SHP77 treated with DMSO at 0.1 percent for 48 hours (cell line): Measurements from ENCODE around the gene HRH2.
"Not testable (repeated sequence)": the region's sequence is repeated elsewhere in the genome, so short reads cannot be mapped to it uniquely, and the experiment has no call there.

Experiments used
- DNase-seq: peaks from one replicate; lab custom pipeline; 2025; lab: John Stamatoyannopoulos, UW

HRH2 gene

DNA sequence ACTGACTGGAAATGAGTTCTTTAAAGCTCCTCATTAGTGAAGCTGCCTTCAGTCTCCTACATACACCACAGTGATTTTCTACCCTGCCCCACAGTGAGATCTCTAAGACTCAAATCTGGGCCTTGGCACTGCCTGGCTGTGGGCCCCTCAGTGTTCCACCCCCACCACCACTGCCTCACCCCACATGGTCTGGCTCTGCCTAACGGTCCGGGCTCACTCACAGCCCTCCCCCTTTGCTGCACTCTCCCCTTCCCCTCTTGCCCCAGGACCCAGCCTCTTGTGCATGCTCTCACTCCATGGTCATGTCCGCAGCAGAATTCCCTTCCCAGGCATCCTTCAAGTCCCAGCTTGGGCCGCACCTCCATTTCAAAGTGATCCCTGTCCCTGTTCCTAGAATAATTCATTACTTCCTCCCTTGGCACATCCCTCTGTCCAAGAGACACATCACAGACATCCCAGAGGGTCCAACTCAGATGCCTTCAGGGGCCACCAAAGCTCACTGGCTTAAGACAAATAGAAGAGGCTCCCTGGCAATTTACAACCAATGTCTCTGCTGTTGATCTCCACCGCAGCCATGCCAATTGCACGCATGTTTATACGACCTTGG, 56.7 kb downstream of the HRH2 start:
- DNase-seq = no peak

DNA sequence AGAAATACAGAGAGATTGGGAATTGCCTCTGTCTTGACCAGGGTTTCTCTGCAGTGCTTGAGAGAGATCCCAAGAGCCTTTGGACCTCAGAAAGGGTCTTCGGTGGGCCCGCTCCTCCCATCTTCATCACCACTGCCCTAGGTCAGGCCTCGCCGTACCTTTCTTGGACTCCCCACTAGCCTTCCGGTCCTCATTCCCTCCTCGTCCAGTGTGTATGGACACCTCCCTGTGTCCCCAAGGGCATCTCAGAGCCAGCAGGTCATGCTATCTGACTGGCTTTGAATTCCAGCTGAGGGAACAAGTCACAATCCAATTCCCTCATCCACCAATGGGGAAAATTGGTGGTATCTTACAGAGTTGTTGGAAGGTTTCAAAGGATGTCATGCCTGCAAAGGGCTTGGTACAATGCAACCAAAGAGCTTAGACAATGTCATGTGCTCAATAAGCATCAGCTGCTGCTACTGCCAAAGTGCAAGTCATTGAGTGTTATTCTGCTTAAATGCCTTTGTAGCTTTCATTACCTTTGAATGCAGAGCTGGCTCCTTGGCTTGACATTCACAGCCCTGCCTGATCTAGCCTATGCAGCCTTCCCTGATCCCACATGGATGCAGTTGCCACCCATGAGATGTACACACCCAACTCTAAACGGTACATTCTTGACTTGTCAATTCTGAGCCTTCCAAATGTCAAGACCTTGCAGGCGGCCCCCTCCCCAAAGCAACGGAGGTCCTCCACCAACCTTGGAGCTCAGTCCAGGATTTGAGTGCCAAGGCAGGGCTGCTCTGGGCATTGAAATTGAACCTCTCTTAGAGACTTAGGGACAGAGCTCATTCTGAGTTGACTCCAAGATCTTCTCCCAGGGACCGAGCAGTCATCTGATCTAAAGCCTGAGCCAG, 58.0 kb downstream of the HRH2 start:
- no peak for DNase-seq

- DNase-seq = no peak
These were observed 60.0 kb downstream of the HRH2 start for GRCh38 chr5:175717837-175718236.

- no peak for DNase-seq
These were observed 60.7 kb downstream of the HRH2 start for GRCh38 chr5:175718401-175719108.

DNA sequence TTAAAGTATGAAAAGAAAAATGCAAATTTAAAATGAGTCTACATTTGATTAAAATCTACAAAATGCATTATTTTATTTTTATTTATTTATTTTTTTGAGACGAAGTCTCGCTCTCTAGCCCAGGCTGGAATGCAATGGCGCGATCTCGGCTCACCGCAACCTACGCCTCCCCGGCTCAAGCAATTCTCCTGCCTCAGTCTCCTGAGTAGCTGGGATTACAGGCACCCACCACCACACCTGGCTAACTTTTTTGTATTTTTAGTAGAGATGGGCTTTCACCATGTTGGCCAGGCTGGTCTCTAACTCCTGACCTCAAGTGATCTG, 61.2 kb downstream of the HRH2 start:
- not testable (repeated sequence) for DNase-seq

DNA sequence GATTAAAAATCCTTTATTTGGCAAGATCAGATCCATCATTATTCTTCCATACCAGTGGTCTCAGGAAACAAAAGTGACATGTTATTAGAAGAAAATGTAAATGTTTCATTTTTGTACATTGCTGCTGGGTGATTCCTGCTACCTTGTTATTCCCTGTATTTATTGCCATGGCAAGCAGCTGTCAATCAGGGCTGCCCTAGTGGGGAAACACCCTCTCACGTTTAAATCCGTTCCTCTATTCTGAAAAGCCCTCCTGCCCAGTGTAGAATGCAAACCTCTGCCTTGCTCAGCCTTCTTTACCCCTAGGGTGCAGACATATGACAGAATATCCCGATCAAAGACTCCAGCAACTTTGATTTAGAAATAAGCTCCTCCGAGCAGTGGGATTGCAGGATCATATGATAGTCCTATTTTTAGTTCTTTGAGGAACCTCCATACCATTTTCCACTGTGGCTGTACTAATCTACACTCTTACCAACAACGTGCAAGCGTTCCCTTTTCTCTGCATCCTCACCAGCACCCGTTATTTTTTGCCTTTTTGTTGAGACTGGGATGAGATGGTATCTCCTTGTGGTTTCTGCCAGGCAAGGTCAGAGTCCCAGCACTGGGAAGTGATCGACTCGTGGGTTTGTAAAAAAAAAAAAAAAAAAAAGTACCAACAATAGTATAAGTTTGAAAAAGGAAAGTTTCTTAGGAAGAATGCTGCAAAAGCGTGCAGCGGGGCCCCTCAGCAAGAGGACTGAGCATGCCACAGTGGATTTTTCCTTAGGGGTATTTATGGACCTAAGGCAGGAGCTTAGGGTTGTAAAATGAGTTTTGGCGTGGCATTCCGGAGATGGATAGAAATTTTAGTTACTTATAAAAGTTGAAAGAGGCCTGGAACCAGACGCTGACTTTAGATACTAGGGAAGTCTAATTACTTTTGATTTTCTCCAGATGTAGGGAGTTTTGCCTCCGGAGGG, 66.7 kb downstream of the HRH2 start:
- no peak for DNase-seq

DNA sequence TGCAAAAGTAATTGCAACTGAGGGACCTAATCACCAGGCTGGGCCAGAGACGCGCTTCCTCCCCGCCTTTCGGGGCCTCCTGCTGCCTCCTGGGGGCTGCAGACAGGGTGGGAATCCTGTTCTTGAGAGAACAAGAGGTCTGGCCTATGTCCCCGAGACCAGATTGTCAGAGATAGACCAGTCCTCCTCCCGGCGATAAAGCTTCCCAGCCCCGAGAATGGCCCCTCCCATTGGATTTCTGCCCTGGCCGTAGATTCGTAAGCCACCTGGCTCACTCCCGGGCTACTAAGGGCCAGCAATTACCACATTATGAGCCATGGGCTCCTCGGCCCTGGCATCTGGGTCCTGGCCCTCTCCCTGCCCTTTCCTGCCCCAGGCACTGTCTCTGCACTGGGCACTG, 70.4 kb downstream of the HRH2 start:
- no peak for DNase-seq

DNA sequence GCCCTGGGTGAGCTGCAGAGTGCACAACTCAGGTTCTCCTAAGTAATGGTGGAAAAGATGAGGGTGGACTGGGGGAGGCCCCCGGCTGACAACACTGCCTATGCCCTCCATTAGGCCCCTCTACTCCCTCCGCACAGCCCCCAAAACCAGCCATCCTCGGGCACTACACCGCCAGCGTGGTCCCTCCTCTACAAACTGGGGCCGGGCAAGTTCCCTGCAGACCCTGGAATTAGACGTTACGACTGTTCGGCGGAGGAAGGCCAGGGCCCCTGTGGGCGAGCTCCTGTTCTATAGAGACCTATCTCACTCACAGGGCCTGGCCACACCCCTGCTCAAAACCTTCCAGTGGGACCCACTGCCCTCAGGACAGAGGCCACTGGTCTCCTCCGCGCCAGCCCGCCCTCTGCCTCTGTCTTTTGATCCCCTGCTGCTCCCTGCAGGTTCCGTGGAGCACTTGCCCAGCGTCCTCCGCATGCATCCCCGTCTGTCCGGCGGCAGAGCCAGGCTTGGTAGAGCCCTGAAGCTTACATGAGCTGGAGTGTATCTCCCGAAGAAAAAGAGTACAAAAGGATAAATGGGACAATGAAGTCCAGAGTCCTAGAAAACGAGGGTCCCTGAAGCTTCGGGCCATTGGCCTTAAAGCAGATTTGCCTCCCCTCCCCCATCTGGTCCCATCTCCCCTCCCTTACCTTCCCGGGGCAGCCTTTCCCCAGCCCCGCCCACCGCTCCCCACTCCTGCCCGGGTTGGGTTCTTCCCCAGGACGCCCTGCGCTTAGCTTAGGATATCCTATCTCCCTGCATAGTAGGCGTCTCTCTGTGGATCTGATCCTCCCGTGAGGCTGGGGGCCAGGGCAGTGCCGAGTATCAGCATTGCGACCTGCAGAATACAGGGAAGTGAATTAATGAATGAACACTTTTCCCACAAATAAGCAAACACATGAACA, 71.3 kb downstream of the HRH2 start:
- DNase-seq = no peak

DNA sequence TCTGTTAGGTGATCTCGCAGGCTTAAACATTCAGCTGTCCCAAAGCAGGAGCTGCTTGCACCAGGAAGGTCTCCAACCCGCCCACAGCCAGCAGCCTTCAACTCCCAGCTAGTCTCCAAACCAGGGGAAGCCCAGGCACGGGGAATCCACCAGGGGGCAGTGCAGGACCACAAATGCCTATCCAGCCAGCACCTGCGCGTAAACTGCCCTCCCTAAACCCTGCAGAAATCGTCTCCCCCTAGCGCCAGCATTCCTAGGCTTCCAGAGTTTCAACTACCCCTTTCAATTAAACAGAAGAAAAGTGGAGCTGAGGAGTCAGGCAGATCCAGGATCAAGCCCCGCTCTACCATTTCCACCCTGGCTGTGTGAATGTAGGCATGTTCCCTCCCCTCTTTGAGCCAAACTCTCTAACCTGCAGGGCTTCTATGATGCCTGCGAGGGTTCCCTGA, 72.0 kb downstream of the HRH2 start:
- peak; percentile 77 for DNase-seq

GRCh38 chr5:175731172-175731571, 73.3 kb downstream of the HRH2 start:
- no peak for DNase-seq

GRCh38 chr5:175731756-175732465, 74.0 kb downstream of the HRH2 start:
- DNase-seq = no peak

GRCh38 chr5:175733017-175733416, 75.1 kb downstream of the HRH2 start:
- no peak for DNase-seq

DNA sequence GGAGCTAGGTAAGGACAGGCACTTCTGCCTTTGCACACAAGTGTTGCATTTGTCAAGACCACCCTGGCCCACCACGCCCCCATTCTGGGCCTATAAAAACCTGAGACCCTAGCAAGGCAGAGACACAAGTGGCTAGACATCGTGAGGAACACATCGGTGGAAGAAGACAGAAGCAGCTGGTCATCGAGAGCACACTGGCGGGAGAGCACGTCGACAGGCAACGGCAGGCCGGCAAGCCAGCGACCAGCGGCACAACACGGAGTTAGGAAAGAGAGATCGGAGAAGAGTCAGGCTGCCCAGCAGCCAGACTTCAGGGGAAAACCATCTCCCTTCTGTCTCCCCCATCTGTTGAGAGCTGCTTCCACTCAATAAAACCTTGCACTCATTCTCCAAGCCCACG, 76.1 kb downstream of the HRH2 start:
- DNase-seq = no peak

DNA sequence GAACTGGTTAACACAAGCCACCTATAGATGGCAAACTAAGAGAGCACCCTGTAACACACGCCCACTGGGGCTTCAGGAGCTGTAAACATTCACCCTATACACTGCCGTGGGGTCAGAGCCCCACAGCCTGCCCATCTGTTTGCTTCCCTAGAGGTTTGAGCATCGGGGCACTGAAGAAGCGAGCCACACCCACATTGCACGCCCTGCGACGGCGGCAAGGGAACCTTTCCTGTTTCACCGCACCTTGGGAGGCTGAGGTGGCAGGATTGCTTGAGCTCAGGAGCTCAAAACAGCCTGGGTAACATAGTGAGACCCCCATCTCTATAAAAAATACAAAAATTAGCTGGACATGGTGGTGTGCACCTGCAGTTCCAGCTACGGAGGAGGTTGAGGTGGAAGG, 76.6 kb downstream of the HRH2 start:
- DNase-seq = no peak

DNA sequence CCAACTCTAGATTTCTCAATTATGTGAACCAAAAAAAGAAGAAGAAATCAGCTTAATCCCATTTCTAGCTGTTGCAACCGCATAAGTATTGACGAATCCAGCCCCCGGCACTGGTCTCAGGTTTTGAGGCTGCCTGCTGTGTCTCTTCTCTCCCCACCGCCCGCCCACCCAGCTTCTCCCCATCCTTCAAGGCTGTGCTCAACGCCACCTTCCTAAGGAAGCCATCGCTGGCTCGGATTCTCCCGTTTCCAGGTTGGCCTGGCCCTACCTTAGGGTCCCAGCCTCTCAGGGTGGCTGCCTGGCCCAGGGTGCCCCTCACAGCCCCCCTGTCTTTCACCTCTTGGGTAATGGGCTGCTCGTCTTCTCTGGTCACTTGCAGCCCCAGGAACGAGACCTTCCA, 77.8 kb downstream of the HRH2 start:
- DNase-seq = no peak

DNA sequence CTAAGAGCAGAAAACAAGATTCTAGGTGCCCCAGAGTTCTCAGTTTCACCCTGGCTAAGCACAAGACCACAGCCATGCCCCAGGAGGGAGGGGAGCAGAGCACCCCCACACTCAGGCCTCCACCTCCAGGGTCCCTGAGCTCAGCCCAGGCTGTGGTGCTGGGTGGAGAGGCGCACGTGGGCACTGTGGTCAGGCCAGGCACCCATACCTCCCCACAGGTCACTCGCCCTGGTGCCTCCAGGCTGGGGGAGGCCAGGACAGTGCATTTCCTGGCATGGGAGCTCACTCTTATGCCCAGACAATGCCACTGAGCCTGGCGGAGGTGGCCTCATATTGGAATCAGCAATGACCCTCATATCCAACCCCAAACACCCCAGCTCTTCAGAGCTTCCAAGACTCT, 78.8 kb downstream of the HRH2 start:
- no peak for DNase-seq

- no peak for DNase-seq
These were observed 79.6 kb downstream of the HRH2 start for GRCh38 chr5:175737481-175737880.

- DNase-seq = no peak
These were observed 80.3 kb downstream of the HRH2 start for GRCh38 chr5:175738126-175738525.

- no peak for DNase-seq
These were observed 80.8 kb downstream of the HRH2 start for GRCh38 chr5:175738602-175739133.

DNA sequence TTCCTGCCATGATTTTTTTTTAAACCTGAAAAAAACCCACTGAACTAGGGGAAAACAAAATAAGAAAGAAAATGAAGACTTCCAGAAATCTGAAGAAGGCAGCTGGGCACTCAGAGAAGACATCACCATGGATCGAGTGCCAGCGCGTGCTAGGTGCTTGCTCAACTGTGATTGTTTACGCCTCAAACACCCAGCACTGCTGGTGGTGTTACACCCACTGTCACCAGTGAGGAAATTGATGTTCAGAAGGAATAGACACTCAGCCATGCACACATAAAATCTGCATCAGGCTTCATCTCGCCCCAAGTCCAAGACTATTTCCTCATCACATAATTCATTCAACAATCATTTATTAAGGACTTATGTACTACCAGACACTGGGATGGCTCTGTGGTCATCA, 82.1 kb downstream of the HRH2 start:
- no peak for DNase-seq
